HepG2 (cell line): ENCODE measurements around the gene PPP1R14D. TPM values are rescaled to one million over a fixed set of nuclear protein-coding genes. Genes with fewer than 3 reads are reported as not detected.

Experiments
- BHLHE40 ChIP-seq: IDR thresholded peaks from 2 replicates; pipeline ENCODE4 v1.6.1; 2011; ENCODE audit warnings: low read length, improper control_type of control experiment
- FOXK1 ChIP-seq: sonication (generic); formaldehyde crosslinking; IDR thresholded peaks from 2 replicates; pipeline ENCODE4 v1.4.0; 2020; ENCODE audit warnings: low read depth, missing genetic modification reagents, borderline replicate concordance
- GABPB1 ChIP-seq: IDR thresholded peaks from 2 replicates; pipeline ENCODE4 v1.6.1; 2016; ENCODE audit warnings: mild to moderate bottlenecking, missing genetic modification reagents, moderate library complexity, missing compliant biosample characterization
- MXD4 ChIP-seq: IDR thresholded peaks from 2 replicates; pipeline ENCODE4 v1.6.1; 2016; ENCODE audit warnings: mild to moderate bottlenecking, missing biosample characterization, missing genetic modification reagents
- NR2F6 ChIP-seq, 2 experiments: IDR thresholded peaks; 2 replicates each; pipeline ENCODE4 v1.6.1; 2016; ENCODE audit warnings: antibody characterized with exemption in 1 of 2, mild to moderate bottlenecking in 1 of 2
- PHF5A ChIP-seq: IDR thresholded peaks from one replicate; pipeline ENCODE4 v1.6.1; 2018; ENCODE audit warnings: low read depth, missing genetic modification reagents; ENCODE audit not compliant: unreplicated experiment
- POGZ ChIP-seq: sonication (generic); formaldehyde crosslinking; IDR thresholded peaks from 2 replicates; pipeline ENCODE4 v1.4.0; 2020; ENCODE audit warnings: mild to moderate bottlenecking, missing genetic modification reagents
- POLR2AphosphoS2 ChIP-seq: IDR thresholded peaks from 2 replicates; pipeline ENCODE4 v1.6.1; 2011; ENCODE audit warnings: low read depth, low read length, improper control_type of control experiment
- SAP130 ChIP-seq: IDR thresholded peaks from 2 replicates; pipeline ENCODE4 v1.6.1; 2016; ENCODE audit warnings: low read depth
- SIX1 ChIP-seq: sonication (generic); formaldehyde crosslinking; IDR thresholded peaks from 2 replicates; pipeline ENCODE4 v1.4.0; 2020; ENCODE audit warnings: missing genetic modification reagents, borderline replicate concordance
- SNAPC2 ChIP-seq: sonication (generic); formaldehyde crosslinking; IDR thresholded peaks from 2 replicates; pipeline ENCODE4 v1.8.1; 2022; ENCODE audit warnings: mild to moderate bottlenecking, missing genetic modification reagents
- SP5 ChIP-seq: IDR thresholded peaks from 2 replicates; pipeline ENCODE4 v1.6.1; 2016; ENCODE audit warnings: low read depth, borderline replicate concordance
- YEATS4 ChIP-seq: sonication (generic); formaldehyde crosslinking; IDR thresholded peaks from 2 replicates; pipeline ENCODE4 v1.4.0; 2020; ENCODE audit warnings: missing genetic modification reagents, borderline replicate concordance
- ZNF430 ChIP-seq: sonication (generic); formaldehyde crosslinking; IDR thresholded peaks from 2 replicates; pipeline ENCODE4 v1.9.0; 2021; ENCODE audit warnings: mild to moderate bottlenecking, missing genetic modification reagents
- ZZZ3 ChIP-seq: sonication (generic); formaldehyde crosslinking; IDR thresholded peaks from 2 replicates; pipeline ENCODE4 v1.4.0; 2020; ENCODE audit warnings: missing genetic modification reagents, mild to moderate bottlenecking, borderline replicate concordance
- polyA plus RNA-seq, 8 experiments: library from polyadenylated mRNA; depleted of rRNA in 3 of 8; stranded (reverse) in 7 of 8; unstranded in 1 of 8; fragments of >200 nt; fragmentation: Illumina TruSeq in 4 of 8; extraction: Trizol in 4 of 8; gene quantifications; 2 replicates each; pipeline versions ENCODE4 v1.2.1 to v1.2.3, GENCODE V29; 2011 to 2016; ENCODE audit warnings: low read depth in 4 of 8, missing spikeins in 1 of 8, mixed read lengths in 1 of 8; ENCODE audit not compliant: insufficient read depth in 1 of 8
- total RNA-seq, 5 experiments: library from RNA; depleted of rRNA; stranded (reverse); fragments of >200 nt; fragmentation: Illumina TruSeq; extraction: Trizol; gene quantifications; 2 replicates each; pipeline ENCODE4 v1.2.3, GENCODE V29; 2016; ENCODE audit warnings: low read depth in 1 of 5
- TF ChIP-seq, protein P1 (sequence below): sonication (generic); formaldehyde crosslinking; IDR thresholded peaks from 2 replicates; pipeline ENCODE4 v1.5.1; 2020; ENCODE audit warnings: mild to moderate bottlenecking, missing genetic modification reagents, moderate library complexity
- TF ChIP-seq, protein P2 (sequence below): sonication (generic); formaldehyde crosslinking; IDR thresholded peaks from 2 replicates; pipeline ENCODE4 v1.4.0; 2020; ENCODE audit warnings: missing genetic modification reagents
- TF ChIP-seq, protein P3 (sequence below): sonication (generic); formaldehyde crosslinking; IDR thresholded peaks from 2 replicates; pipeline ENCODE4 v1.9.0; 2022; ENCODE audit warnings: low read depth, missing genetic modification reagents
- TF ChIP-seq, protein P4 (sequence below): sonication (generic); formaldehyde crosslinking; IDR thresholded peaks from 2 replicates; pipeline ENCODE4 v1.4.0; 2020; ENCODE audit warnings: missing genetic modification reagents
- TF ChIP-seq, protein P5 (sequence below): sonication (generic); formaldehyde crosslinking; IDR thresholded peaks from 2 replicates; pipeline ENCODE4 v1.8.1; 2023; ENCODE audit warnings: missing genetic modification reagents, mild to moderate bottlenecking, borderline replicate concordance

PPP1R14D gene
- total and polyA plus RNA-seq, 2 of the 13 experiments (the other 11 are each of a cell fraction or from before 2014, with no cell fraction given) = 0.53 to 0.55 TPM

DNA sequence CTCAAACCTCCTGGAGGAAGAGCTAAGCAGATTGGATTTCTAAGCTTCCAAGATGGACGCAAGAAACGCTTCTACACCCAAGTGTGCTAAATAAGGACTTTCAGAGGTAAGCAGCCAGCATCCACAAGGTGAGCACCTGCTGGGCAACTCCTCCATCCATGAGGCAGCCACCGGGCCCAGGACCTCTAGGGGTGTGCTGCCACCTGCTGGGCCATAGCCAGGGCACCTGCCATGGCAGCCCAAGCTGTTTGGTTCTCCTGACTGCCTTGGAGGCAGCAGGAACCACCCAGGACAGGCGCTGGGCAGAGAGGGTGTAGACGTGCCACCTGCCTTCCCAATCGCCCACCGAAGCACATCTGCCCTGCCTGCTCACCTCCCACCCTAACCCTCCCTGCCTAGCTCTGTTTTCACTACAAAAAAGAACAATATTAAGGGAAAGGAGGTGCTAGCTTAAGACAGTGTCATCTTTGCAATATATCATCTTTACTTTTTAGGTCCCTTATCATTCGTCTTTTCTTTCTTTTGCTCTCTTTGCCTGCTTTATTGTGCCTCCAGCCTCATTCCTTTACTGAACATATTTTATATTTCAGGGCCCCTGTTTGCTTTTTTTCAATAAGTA lies 45.8 kb downstream of the PPP1R14D start (continued):
- TF ChIP-seq POLR2AphosphoS2 (no peak), MXD4 (CRISPR knock-in tag) (0 out of 2 replicates have a peak, but pooled peaks have one; percentile 33), YEATS4 (no peak), SNAPC2 (CRISPR knock-in tag) (no peak), SIX1 (no peak), SP5 (CRISPR knock-in tag) (no peak), FOXK1 (CRISPR knock-in tag) (0 out of 2 replicates have a peak, but pooled peaks have one; percentile 16), SAP130 (CRISPR knock-in tag) (peak; percentile 48), NR2F6 (IDR thresholded peaks at IDR 0.05) (no peak), NR2F6 (CRISPR knock-in tag; IDR thresholded peaks at IDR 0.05) (peak; percentile 23; the same call in 1 of the 2 replicates), ZZZ3 (CRISPR knock-in tag) (no peak), PHF5A (CRISPR knock-in tag) (no peak), POGZ (CRISPR knock-in tag) (no peak), GABPB1 (CRISPR knock-in tag) (peak; percentile 39; the same call in 1 of the 2 replicates), BHLHE40 (peak; percentile 36; the same call in 1 of the 2 replicates), ZNF430 (no peak)
- TF ChIP-seq, protein P1, sequence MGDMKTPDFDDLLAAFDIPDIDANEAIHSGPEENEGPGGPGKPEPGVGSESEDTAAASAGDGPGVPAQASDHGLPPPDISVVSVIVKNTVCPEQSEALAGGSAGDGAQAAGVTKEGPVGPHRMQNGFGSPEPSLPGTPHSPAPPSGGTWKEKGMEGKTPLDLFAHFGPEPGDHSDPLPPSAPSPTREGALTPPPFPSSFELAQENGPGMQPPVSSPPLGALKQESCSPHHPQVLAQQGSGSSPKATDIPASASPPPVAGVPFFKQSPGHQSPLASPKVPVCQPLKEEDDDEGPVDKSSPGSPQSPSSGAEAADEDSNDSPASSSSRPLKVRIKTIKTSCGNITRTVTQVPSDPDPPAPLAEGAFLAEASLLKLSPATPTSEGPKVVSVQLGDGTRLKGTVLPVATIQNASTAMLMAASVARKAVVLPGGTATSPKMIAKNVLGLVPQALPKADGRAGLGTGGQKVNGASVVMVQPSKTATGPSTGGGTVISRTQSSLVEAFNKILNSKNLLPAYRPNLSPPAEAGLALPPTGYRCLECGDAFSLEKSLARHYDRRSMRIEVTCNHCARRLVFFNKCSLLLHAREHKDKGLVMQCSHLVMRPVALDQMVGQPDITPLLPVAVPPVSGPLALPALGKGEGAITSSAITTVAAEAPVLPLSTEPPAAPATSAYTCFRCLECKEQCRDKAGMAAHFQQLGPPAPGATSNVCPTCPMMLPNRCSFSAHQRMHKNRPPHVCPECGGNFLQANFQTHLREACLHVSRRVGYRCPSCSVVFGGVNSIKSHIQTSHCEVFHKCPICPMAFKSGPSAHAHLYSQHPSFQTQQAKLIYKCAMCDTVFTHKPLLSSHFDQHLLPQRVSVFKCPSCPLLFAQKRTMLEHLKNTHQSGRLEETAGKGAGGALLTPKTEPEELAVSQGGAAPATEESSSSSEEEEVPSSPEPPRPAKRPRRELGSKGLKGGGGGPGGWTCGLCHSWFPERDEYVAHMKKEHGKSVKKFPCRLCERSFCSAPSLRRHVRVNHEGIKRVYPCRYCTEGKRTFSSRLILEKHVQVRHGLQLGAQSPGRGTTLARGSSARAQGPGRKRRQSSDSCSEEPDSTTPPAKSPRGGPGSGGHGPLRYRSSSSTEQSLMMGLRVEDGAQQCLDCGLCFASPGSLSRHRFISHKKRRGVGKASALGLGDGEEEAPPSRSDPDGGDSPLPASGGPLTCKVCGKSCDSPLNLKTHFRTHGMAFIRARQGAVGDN (CRISPR knock-in tag) = peak; percentile 64
- TF ChIP-seq, protein P2, sequence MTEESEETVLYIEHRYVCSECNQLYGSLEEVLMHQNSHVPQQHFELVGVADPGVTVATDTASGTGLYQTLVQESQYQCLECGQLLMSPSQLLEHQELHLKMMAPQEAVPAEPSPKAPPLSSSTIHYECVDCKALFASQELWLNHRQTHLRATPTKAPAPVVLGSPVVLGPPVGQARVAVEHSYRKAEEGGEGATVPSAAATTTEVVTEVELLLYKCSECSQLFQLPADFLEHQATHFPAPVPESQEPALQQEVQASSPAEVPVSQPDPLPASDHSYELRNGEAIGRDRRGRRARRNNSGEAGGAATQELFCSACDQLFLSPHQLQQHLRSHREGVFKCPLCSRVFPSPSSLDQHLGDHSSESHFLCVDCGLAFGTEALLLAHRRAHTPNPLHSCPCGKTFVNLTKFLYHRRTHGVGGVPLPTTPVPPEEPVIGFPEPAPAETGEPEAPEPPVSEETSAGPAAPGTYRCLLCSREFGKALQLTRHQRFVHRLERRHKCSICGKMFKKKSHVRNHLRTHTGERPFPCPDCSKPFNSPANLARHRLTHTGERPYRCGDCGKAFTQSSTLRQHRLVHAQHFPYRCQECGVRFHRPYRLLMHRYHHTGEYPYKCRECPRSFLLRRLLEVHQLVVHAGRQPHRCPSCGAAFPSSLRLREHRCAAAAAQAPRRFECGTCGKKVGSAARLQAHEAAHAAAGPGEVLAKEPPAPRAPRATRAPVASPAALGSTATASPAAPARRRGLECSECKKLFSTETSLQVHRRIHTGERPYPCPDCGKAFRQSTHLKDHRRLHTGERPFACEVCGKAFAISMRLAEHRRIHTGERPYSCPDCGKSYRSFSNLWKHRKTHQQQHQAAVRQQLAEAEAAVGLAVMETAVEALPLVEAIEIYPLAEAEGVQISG = peak; percentile 35; the same call in 1 of the 2 replicates
- TF ChIP-seq, protein P3, sequence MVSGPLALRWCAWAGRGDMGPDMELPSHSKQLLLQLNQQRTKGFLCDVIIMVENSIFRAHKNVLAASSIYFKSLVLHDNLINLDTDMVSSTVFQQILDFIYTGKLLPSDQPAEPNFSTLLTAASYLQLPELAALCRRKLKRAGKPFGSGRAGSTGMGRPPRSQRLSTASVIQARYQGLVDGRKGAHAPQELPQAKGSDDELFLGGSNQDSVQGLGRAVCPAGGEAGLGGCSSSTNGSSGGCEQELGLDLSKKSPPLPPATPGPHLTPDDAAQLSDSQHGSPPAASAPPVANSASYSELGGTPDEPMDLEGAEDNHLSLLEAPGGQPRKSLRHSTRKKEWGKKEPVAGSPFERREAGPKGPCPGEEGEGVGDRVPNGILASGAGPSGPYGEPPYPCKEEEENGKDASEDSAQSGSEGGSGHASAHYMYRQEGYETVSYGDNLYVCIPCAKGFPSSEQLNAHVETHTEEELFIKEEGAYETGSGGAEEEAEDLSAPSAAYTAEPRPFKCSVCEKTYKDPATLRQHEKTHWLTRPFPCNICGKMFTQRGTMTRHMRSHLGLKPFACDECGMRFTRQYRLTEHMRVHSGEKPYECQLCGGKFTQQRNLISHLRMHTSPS (CRISPR knock-in tag) = peak; percentile 52; the same call in 1 of the 2 replicates
- TF ChIP-seq, protein P4, sequence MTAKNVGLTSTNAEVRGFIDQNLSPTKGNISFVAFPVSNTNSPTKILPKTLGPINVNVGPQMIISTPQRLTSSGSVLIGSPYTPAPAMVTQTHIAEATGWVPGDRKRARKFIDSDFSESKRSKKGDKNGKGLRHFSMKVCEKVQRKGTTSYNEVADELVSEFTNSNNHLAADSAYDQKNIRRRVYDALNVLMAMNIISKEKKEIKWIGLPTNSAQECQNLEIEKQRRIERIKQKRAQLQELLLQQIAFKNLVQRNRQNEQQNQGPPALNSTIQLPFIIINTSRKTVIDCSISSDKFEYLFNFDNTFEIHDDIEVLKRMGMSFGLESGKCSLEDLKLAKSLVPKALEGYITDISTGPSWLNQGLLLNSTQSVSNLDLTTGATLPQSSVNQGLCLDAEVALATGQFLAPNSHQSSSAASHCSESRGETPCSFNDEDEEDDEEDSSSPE (CRISPR knock-in tag) = 0 out of 2 replicates have a peak, but pooled peaks have one; percentile 26
- TF ChIP-seq, protein P5, sequence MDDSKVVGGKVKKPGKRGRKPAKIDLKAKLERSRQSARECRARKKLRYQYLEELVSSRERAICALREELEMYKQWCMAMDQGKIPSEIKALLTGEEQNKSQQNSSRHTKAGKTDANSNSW = no peak
